A549 treated with Hydrocortisone at 1 μM for 4 hours (cell line): ENCODE measurements around the gene DSG4. TPM values are rescaled to one million over a fixed set of nuclear protein-coding genes. Genes with fewer than 3 reads are reported as not detected.

Experiments used
- total RNA-seq: library from RNA; stranded (reverse); fragments of 200-300 nt; extraction: Qiagen RNA extraction; gene quantifications from 5 replicates; pipeline ENCODE4 v1.2.3, GENCODE V29; 2022

DSG4 gene
- total RNA-seq: not detected in 5 replicates

DNA sequence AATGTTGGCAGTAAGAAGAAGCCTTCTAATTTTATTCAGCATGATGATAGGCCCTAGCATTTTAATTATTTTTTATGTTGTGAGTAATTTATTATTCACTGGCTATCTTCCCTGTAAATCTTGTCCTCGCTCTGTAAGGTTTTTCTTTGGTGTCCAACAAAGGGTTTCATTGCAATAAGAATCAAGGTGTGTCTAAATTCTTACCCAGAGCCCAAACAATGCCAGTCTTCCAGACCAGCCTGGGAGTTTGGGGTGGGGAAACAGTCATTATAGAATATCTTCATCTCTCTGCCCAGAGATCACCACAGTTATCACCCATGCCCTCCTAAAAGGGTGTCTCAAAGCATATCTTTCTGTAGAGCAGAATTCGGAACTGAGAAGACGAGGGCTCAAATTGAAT is at the start of gene DSG4:
DSG4 (plus strand) TSS at position 301 of the 400 bp plus-strand sequence. CDS start 135 bp downstream, outside the sequence.

DNA sequence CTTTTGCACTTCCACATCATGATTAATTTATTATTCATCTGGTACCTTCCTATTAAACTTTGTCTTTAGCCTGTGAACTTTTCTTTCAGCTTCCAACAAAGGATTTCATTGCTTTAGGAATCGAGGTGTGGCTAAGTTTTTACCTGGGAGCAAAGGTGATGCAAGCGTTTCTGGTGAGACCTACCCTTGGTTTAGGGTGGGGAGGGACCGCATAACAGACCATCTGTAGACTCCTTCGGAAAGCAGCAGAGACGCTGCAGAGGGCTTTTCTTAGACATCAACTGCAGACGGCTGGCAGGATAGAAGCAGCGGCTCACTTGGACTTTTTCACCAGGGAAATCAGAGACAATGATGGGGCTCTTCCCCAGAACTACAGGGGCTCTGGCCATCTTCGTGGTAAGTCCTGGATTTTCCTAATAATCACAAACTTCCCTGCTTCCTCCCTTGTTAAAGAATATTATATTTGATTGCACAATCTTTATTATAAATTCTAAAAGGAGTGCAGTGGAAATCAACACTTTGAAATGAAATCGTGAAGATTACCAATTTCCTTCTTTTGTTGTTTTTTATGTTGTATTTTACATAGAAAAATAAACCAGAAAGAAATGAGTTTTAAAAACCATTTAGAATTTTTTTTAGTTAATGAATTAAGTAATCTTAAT is 71.1 kb downstream of the DSG4 start, which contains the start of gene DSG3:
DSG3 (plus strand) TSS at position 212 of the 662 bp plus-strand sequence; CDS start at position 349, 137 bp downstream.

Other genes starting within 250 kb of the DSG4 start
- gene DSC1, start 213.9 kb upstream of the DSG4 start, total RNA-seq: not detected in 5 replicates
- gene DSG1, start 58.6 kb upstream of the DSG4 start, total RNA-seq: not detected in 5 replicates
- 0.01 to 0.02 TPM (median 0.02 TPM) in 3 of 5 replicates, not detected in the others for gene DSG3, start 71.0 kb downstream of the DSG4 start, total RNA-seq
- gene DSG2, start 121.4 kb downstream of the DSG4 start, total RNA-seq: 43.0 to 81.7 TPM (median 62.8 TPM) in 5 replicates
- 0.25 to 0.43 TPM (median 0.30 TPM) in 4 of 5 replicates, not detected in the other for gene TTR, start 215.1 kb downstream of the DSG4 start, total RNA-seq